Vagina (tissue), 2 donors: ENCODE measurements around the gene CTNNA3.

ENCODE experiments used
- CTCF ChIP-seq, 3 experiments: fragments of 450-650 bp in 2 of 3; fragments of 200-600 bp in 1 of 3; sonication (generic) in 1 of 3; IDR thresholded peaks; one replicate each; pipeline ENCODE4 v1.5.1; 2017 to 2019; ENCODE audit warnings: antibody characterized with exemption in 3 of 3, mild to moderate bottlenecking in 2 of 3, moderate library complexity in 2 of 3
- POLR2A ChIP-seq, 2 donors: fragments of 450-650 bp; IDR thresholded peaks; one replicate each; pipeline ENCODE4 v1.6.1; 2017; ENCODE audit warnings: antibody characterized with exemption in 2 of 2, mild to moderate bottlenecking in 2 of 2, moderate library complexity in 2 of 2
- POLR2AphosphoS5 ChIP-seq, 2 donors: sonication (generic); formaldehyde crosslinking; IDR thresholded peaks; one replicate each; pipeline ENCODE4 v1.9.0; 2017; ENCODE audit warnings: antibody characterized with exemption in 2 of 2, mild to moderate bottlenecking in 2 of 2, low read depth in 1 of 2; ENCODE audit not compliant: insufficient read depth in 1 of 2

- no peak for TF ChIP-seq CTCF (IDR thresholded peaks at IDR 0.05)
- TF ChIP-seq POLR2AphosphoS5 (IDR thresholded peaks at IDR 0.05; ENCODE audit: insufficient read depth in 1 of 2, low read depth in 1 of 2): no peak
- no peak for TF ChIP-seq POLR2A (IDR thresholded peaks at IDR 0.05)
Measured at GRCh38 chr10:66942407-66942806, 753.6 kb downstream of the CTNNA3 start.
